Stimulated activated CD8-positive, alpha-beta memory T cell treated with anti-CD3 and anti-CD28 coated beads, Interleukin-15, amount 100 ng/mL, for 24 hours (primary cell): ENCODE results near the gene TADA2A.

Experiments
- DNase-seq: peaks from one replicate; pipeline ENCODE4 v3.0.0-alpha.2; 2020; ENCODE audit warnings: low read depth

The TADA2A gene

GRCh38 chr17:37406635-37407461 lies at the start of gene TADA2A, which contains the start of gene ACACA:
Gene TADA2A (plus strand): TSS chr17:37406886. CDS start chr17:37411366, 4,480 bp downstream.
Gene ACACA (minus strand): TSS chr17:37406836. CDS start chr17:37406299, 537 bp downstream.
- peak; percentile 57 for DNase-seq

GRCh38 chr17:37358098-37358829 lies 48.4 kb upstream of the TADA2A start:
- peak; percentile 3 for DNase-seq

- peak; percentile 74 for DNase-seq
Measured at GRCh38 chr17:37358830-37359681, 47.6 kb upstream of the TADA2A start.

GRCh38 chr17:37359682-37360188 lies 47.0 kb upstream of the TADA2A start:
- no peak for DNase-seq

GRCh38 chr17:37360632-37361031 lies 46.1 kb upstream of the TADA2A start:
- no peak for DNase-seq

GRCh38 chr17:37361543-37361942 lies 45.1 kb upstream of the TADA2A start:
- no peak for DNase-seq

- DNase-seq, result no peak
Measured at GRCh38 chr17:37365589-37365988, 41.1 kb upstream of the TADA2A start.

- no peak for DNase-seq
Measured at GRCh38 chr17:37368577-37368976, 38.1 kb upstream of the TADA2A start.

- DNase-seq, result no peak
Measured at GRCh38 chr17:37373530-37374159, 33.0 kb upstream of the TADA2A start.

- no peak for DNase-seq
Measured at GRCh38 chr17:37375706-37376105, 31.0 kb upstream of the TADA2A start, which contains the start of gene C17orf78. Gene C17orf78 (plus strand): TSS chr17:37375985. CDS start chr17:37376093, 108 bp downstream.

- DNase-seq, result no peak
Measured at GRCh38 chr17:37382056-37382455, 24.6 kb upstream of the TADA2A start.

GRCh38 chr17:37384560-37385149 lies 22.0 kb upstream of the TADA2A start:
- DNase-seq, result no peak

- DNase-seq, result no peak
Measured at GRCh38 chr17:37385474-37385990, 21.2 kb upstream of the TADA2A start.

- no peak for DNase-seq
Measured at GRCh38 chr17:37386462-37386861, 20.2 kb upstream of the TADA2A start.

- no peak for DNase-seq
Measured at GRCh38 chr17:37388266-37388665, 18.4 kb upstream of the TADA2A start.

- no peak for DNase-seq
Measured at GRCh38 chr17:37389160-37389559, 17.5 kb upstream of the TADA2A start.

- DNase-seq, result no peak
Measured at GRCh38 chr17:37391146-37391545, 15.5 kb upstream of the TADA2A start.

GRCh38 chr17:37392024-37392590 lies 14.6 kb upstream of the TADA2A start:
- DNase-seq, result no peak

- no peak for DNase-seq
Measured at GRCh38 chr17:37393352-37393751, 13.3 kb upstream of the TADA2A start.

GRCh38 chr17:37399265-37399803 lies 7.4 kb upstream of the TADA2A start:
- no peak for DNase-seq
